NCI-H524 treated with DMSO at 0.1 percent for 48 hours (cell line): ENCODE measurements around the gene ADGRL2.

Source experiments
- DNase-seq: peaks from one replicate; lab custom pipeline; 2025; lab: John Stamatoyannopoulos, UW

The ADGRL2 gene

DNA sequence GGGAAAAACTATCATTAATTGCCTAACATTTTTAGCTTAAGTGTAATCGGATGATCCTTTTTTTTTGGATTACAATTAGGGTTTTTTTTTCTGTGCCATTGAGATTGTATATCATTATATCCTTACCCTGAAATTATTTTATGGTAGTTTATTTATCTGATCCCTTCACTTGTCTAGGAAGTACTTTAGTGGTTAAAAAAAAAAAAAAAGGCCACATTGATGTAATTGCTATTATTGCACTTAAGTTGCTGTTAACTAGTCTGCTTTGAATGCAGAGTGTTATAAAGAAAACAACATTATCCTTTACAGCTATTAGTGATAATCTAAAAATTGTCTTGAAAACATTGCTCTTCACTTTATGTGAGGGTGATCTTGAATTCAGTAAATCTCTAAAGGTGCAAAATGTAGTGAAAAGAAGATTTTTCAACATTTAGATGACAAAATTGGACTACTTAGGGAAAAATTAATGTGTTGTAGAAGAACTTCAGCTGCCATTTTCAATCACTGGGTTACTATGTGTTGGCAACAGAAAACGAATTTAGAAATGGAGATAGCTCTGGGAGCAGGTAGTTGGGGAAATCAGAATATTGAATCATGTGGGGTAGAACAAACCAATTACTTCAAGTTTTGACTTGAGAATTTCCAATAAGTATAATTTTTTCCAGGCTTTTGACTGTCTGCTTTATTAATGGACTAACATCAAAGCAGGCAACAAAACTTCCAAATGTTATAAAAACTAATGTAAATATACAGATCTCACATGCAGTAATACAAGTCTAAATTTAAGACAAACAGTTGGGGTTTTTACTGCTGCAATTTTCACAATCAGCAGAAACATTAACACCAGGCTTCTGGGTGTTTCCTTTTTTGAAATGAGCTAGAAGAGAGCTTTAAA lies 5.0 kb downstream of the ADGRL2 start:
- no peak for DNase-seq

DNA sequence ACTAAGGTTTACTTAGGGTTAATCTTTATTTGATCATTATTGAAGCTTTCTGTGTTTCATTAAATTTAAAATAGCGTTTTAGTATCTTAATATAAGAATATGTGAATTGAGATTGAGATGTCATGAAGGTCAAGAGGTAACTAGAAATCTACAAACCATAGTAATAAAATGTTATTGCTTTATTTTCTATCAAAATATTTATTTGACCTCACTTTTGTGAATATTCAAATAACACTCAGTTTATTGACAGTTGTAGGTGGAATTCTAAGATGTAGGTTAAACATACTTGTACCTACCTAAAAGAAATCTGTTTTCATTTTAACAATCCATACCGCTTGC lies 5.7 kb downstream of the ADGRL2 start:
- no peak for DNase-seq

DNA sequence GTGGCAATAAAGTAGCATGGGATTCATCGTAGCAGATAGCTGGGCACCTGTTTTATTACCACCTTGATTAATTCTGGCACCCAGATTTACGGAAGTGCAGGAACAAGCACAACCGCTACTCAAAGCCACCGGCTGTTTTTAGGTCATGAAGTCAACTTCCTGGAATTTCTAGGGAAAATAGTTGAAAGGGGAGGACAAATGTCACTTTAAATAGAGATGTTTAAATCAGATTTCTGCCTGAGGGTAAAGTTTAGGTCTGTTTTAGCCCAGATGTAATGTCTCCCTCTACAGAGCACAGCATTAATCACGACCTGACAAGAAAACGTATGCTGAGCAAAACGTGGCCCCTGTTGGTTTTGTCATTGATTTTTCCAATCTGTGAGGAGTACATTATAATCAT lies 8.0 kb downstream of the ADGRL2 start:
- DNase-seq: no peak

DNA sequence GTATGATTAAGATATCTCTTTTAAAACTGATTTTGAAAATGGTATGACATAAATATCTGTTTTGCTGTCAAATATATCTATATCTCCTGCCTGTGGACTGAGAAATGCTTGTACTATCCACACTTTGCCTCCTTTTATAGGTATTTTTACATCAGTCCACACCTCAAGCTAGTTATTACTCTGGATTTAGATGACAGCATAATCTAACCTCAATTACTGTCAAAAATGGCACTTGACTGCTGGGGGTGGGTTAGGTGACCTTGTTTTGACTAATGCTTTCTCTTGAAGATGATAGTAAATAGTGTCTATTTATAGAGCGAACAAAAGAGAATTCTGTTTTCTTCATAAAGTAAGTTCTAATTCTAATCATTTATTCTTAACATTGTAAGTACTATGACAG lies 9.1 kb downstream of the ADGRL2 start:
- DNase-seq: no peak

DNA sequence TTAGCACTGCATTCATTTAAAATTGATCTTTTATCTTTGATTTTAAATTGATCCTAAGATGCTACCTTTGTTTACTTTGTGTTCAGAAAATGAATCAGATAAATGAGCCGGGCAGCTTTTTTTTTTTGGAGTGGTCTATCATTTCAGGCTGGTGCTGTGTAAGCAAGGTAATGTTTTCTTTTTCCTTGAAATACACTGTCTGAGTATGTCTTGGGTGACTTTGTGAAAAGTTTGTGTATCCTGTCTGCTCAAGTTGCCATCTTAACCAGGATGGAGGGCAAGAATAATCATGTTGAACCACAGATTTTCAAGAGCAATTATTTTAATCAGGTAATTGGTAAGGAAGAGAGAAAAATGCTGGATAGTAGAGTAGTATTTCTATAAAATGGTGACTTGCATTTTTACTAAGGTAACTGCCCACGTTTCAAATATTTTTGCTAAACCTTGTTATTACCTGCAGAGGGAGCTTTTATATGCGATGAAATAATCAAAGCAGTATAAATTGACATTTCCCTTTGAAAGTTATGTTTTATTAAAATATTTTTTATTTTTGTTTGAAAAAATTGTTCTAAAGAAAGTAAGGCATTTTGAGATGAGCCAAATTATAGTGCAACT lies 11.1 kb downstream of the ADGRL2 start:
- no peak for DNase-seq

DNA sequence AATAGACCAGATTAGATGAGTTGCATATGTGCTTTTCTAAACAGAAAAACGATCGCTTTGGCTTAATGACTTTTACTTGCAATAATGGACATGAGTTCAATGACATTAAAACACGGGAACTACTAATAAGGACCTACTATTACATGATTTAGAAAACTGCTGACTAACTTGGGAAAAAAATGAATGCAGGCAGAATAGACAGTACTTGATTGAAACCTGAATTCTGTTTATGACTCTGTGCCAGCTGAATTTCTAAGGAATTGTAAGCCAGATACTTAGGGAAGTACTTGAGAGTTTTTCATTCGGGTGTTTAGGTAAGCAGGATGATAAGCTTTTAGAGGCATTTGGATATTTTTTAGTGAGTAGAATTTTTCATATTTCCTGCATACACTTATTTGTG lies 12.0 kb downstream of the ADGRL2 start:
- no peak for DNase-seq

DNA sequence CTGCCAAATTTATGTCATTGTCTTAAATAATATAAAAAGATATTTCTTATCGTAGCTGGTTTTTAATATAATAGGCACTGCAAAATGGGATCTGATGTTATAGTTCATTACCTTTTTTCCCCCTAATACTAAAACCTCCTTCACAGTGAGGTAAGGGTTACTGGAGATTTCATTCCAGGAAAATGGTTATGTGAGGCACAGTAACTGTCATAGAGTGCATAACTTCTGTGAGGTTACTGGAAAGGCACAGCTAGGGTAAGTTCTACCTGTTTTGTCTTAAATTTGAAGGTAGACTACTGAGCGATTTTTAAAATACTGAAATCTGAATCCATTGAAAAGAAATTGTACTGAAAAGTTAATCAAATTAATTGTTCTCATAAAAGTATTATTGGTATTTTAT lies 13.0 kb downstream of the ADGRL2 start:
- no peak for DNase-seq

DNA sequence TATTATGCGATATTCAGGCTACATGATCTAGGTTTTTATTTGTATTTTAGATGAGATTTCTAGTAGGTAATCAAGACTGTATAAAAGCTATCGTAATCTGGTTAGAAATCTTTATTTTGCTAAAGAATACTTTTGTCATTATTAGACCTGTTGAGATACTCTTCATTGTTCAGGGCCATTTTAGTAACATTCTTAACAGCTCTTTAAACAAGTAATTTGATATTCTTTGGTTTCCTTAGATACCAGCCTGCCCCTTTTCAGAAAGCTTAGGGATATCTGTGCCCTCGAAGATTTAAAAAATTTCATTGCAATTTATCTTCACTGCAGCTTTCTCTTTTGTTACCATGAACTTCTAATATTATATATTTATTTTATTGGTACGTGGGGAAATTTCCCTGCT lies 18.9 kb downstream of the ADGRL2 start:
- DNase-seq: no peak

DNA sequence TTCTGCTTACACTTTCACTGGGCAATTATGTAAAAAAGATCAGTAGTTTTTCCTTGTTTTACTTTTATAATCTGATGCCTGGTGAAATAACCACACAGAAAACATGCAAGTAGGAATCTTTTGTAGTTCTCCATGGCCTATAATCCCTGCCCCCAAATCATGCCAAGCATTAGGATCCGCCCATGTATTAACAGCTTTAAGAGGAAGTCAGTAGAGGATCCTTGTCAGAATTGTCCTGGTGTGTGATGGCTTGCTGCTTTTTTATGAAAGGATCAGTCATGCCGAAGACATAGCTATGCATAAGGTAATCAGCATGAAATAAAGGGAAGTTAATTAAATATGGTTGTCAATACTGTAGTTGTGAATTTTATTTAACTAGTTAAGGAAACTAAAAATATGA lies 20.0 kb downstream of the ADGRL2 start:
- DNase-seq: no peak

DNA sequence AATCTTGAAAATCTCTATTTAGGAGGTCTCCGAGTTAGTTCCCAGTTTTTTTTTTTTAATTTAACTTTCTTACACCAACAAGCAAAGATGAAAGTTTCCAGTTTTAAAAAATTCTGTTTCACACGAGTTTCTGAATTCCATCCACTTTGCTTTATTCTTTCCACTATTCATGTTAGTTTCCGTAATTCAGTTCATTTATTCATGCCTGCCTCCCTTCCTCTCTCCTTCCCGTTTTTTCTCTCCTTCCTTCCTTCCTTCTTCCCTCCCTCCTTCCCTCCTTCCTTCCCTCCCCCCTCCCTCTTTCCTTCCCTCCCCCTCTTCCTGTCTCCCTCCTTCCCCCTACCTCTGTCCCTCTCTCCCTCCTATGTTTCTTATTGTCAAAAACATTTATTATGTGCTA lies 22.3 kb downstream of the ADGRL2 start:
- no peak for DNase-seq

DNA sequence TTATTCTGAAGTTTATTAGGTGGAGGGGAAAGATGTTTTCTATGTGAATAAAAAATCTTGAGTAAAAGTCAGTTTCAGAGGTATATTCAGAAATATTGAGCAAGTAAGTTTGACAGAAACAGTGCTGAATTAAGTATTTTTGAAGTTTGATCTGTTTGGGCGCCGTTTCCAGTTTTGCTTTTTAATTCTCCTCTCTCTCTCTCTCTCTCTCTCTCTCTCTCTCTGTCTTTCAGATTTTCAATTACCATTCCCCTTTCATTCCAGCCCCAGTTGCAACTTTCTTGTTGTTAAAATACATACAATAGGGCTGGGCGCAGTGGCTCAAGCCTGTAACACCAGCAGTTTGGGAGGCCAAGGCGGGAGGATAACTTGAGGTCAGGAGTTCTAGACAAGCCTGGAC lies 24.0 kb downstream of the ADGRL2 start:
- no peak for DNase-seq

DNA sequence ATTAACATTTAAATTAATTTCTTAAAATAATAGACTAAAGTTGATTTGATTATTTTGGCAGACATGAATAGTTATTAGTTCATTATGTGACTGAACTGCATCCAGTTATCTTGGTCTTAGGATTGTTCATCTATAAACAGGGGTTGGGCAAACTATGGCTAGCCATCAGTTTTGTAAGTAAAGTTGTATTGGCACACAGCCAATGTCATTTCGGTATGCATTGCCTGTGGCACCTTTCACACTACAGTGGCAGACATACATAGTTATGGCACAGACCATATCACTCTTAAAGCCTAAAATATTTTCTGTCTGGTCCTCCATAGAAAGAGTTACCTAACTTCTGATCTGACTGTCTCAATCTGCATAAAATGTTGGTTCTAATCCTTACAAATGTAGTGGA lies 27.2 kb downstream of the ADGRL2 start:
- DNase-seq: no peak

DNA sequence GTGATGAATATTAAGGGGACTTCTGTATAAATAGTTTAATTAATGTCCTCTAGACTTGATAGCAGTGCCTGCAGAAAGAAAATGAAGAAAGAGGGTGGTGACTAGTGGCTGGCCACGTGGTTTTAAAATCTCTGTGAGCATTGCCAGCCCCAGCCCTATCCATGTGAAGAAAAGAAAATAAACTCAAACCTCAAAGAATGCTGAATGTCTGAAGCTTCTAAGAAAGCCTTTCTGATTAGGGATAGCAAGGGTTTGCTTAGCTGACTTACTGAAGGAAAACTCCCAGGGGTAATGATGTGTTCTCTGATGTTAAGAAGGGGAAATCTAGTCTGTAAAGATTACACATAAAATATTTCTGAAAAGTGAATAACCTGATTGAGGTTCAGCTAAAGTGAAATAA lies 31.8 kb downstream of the ADGRL2 start:
- no peak for DNase-seq

DNA sequence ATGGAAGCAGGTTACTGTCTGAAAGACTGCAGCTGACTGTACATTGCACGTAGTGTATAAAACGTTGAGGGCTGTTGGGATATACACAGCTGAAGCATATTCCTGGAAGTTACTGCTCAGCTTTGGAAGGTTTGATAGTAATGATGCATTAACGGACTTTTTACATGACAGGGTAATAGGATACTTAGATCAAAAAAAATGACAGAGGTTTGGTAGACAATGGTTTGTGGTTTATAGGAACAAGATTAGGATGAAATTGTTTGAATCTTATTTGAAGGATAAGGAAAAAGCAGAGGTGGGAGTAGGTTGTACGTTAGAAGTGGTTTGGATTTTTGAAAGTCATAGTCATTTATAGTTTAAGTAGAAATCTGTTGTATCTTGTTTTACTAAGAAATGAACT lies 33.0 kb downstream of the ADGRL2 start:
- DNase-seq: no peak

DNA sequence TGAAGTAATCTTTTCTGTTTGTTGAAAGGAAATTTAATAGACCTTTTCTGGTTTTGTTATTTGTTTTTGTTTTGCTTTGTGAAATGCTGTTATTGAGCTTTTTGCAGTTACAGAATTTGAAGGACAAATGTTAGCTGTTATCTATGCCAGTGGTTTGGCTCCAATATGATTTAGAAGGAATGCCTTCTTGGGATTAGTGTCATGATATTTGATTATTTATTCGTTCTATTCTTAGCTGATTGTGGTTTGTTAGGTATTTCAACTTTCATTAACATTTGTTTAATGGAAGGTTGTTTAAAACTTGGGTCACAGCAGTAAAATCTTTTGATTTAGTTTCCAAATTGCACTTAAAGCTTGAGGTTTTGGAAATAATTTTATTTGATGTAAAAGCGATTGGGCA lies 33.5 kb downstream of the ADGRL2 start:
- no peak for DNase-seq

DNA sequence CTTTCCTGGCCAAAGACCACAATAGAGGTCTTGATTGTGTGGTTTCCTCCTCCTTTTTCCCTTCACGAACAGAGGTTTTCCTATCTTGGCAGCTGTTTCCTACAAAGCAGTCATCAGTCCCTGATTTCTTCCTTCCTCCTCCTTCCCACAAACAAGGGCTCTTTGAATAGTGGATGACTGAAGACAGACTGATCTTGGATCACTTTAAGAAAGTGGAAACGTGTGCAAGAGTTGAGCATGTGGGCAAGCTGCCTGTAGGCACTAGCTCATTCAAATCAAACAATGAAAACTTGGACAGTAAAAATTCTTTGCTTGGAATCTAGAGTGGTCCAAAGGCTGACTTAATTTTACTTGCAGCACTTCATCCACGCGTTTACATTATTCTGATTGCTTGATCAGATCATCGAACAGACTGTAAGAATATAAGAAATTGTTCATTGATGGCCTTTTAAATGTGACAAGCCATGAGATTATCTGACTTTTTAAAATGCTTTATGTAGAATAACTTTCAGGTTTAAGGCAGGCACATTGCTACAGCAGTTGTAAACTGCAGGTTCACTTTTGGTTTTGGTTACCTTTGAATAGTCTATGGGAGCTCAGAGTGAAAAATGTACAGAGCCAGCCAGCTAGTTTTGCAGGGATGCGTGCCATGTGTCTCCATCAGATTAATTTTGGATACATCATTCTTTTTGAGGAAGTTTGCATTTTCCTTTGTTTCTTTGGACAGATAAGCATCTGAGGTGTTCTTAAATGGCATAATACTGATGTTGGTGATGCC lies 34.4 kb downstream of the ADGRL2 start:
- no peak for DNase-seq

DNA sequence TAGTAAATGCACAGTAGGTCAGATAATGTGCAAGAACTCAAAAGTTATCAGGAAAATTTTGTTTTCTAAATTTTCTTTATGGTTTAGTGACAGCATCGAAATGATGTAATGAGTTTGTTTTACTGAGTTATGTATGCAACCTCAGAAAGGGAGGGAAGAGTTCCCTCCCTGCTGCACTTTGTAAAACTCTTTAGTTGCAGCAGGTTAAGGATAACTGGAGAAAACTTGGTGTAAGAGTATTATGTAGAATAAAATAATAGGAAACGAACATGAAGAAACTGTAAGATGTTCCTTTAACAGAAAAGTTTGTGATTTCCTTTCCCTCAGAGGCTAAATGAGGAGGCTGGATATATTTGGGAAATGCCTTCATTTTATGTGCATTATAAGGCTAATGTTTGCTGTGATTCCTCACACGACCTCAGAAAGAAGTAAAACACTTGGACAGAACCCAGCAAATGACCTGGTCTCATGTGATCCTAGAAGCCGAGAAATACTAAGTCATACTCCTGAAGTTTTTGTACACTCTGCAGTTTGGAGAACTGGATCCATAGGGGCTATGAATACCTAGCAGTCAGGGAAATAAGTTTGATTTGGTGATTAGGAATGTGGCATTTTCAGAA lies 35.4 kb downstream of the ADGRL2 start:
- DNase-seq: no peak

DNA sequence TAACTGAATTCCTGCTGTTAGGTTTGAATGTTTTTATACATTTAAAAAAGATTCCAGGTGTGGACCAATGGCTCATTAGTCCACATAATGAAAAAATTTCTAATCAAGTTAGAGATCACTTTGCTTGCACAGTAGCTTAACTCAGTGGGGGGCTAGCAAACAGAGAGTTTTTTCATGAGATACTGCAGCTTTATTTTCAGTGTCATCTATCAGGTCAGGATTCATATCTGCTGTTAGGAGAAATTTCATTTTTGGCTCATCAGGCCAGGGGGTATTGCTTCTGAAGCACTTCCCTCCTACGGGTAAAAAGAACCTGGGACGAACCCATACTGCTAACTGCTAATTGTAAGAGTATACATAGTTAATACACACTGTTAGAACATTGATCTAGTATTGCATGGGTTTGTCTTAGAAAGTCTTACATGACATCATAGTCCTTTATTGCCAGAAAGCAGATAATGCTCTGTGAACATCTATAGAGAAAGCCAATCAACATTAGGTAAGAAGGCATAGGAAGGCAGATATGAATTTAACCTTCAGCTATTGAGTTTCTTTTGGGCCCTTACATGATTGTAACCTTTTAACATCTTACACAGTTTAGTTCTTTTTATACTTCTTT lies 38.0 kb downstream of the ADGRL2 start:
- no peak for DNase-seq

DNA sequence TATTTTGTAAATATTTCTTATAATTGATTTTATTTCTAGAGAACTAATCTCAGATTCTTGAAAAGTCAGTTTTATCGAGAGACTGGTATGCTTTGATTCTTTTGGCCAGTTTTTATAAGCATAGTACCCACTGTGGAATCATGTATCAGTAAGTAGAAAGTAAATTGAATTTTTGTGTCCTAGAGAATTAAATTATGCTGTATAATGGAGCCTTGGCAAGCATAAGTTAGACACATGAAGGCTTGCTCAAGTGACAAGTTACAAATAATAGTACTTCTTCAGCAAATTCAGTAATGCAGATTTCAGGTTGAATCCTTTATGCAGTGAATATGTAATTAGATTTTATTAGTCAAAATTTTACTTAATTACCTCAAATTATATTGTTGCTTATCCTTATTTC lies 40.1 kb downstream of the ADGRL2 start:
- DNase-seq: no peak

DNA sequence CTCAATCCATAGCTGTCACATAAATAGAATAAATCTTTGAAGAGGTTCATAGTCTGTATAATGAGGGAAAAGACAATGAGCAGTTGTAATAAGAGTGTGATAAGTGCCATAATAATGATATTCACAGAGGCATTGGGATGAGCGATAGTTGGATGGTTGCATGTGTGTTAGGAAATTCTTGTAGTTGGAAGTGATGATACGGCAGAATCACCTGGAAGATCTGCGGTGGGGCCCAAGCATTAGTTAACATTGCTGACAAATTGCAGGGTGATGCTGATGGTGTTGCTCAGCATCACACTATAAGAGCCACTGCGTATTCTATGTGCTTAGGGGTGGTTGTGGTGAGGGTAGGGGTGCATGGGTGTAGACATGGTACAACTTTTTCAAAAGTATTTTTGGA lies 41.1 kb downstream of the ADGRL2 start:
- DNase-seq: no peak

DNA sequence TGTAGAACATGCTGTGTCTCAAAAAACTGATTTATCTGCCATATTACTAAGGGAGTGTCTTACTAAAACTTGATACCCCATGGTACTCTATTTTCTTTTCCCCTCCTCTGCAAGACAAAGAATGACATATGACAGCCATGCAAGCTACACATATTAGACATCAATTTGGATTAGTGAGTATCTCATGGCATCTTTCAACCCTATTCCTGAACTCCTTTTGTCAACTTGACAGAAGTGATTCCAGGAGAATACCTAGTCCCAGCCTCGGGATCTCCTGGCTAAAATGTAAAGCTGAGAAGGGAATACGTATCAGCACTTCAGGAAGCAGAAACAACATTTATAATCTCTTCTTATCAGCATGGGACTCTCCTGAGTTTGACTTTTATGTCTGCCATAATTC lies 43.7 kb downstream of the ADGRL2 start:
- no peak for DNase-seq

DNA sequence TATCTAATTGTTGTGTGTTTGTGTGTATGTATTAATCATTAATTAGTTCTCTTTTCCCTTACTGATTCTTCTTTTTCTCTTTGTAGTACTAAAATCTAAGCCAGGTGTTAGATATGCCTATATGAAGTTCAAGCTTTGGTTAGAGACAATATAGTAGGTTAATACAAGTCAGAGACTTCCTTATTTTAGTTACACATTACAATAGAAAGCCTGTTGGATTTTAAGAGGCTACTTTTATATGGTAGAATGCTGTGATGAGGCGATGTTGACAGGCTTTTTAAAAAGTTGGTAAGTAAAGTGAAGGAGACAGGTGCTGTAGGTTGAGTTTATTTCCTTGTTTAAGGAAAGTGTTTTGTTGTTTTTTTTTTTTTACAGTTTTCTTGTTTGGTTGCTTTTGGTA lies 45.9 kb downstream of the ADGRL2 start:
- no peak for DNase-seq
